ENCODE results near the gene AUTS2.

DNA sequence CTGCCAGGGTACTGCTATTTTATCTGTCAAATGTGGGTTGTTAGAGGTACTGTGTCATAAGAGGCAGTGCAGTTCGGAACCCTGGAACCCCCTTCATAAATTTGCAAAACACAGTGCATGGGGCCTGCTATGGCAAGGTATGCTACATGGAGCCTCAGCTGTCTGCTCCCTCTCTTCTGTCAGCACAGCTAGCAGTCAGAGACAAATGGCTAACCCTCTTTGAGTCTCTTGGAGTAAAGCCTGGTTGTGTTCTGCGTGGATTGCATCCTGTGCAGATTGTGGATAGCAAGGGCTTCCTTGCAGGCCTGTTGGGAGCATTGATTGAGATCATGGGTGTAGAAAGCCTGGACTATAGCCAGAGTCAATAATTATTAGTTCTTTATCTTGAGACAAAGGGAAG lies 397.8 kb downstream of the AUTS2 start:
- TF ChIP-seq RAD21 (IDR thresholded peaks at IDR 0.05) (no peak), GABPA (IDR thresholded peaks at IDR 0.05 in 1 of 2, conservative IDR thresholded peaks at IDR 0.05 in 1 of 2) (no peak), EGR1 (IDR thresholded peaks at IDR 0.05; ENCODE audit: low read depth in 2 of 2) (no peak)
- TF ChIP-seq, protein P1, sequence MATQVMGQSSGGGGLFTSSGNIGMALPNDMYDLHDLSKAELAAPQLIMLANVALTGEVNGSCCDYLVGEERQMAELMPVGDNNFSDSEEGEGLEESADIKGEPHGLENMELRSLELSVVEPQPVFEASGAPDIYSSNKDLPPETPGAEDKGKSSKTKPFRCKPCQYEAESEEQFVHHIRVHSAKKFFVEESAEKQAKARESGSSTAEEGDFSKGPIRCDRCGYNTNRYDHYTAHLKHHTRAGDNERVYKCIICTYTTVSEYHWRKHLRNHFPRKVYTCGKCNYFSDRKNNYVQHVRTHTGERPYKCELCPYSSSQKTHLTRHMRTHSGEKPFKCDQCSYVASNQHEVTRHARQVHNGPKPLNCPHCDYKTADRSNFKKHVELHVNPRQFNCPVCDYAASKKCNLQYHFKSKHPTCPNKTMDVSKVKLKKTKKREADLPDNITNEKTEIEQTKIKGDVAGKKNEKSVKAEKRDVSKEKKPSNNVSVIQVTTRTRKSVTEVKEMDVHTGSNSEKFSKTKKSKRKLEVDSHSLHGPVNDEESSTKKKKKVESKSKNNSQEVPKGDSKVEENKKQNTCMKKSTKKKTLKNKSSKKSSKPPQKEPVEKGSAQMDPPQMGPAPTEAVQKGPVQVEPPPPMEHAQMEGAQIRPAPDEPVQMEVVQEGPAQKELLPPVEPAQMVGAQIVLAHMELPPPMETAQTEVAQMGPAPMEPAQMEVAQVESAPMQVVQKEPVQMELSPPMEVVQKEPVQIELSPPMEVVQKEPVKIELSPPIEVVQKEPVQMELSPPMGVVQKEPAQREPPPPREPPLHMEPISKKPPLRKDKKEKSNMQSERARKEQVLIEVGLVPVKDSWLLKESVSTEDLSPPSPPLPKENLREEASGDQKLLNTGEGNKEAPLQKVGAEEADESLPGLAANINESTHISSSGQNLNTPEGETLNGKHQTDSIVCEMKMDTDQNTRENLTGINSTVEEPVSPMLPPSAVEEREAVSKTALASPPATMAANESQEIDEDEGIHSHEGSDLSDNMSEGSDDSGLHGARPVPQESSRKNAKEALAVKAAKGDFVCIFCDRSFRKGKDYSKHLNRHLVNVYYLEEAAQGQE (IDR thresholded peaks at IDR 0.05) = no peak
- TF ChIP-seq, protein P2, sequence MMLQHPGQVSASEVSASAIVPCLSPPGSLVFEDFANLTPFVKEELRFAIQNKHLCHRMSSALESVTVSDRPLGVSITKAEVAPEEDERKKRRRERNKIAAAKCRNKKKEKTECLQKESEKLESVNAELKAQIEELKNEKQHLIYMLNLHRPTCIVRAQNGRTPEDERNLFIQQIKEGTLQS (IDR thresholded peaks at IDR 0.05) = no peak
- TF ChIP-seq, protein P3, sequence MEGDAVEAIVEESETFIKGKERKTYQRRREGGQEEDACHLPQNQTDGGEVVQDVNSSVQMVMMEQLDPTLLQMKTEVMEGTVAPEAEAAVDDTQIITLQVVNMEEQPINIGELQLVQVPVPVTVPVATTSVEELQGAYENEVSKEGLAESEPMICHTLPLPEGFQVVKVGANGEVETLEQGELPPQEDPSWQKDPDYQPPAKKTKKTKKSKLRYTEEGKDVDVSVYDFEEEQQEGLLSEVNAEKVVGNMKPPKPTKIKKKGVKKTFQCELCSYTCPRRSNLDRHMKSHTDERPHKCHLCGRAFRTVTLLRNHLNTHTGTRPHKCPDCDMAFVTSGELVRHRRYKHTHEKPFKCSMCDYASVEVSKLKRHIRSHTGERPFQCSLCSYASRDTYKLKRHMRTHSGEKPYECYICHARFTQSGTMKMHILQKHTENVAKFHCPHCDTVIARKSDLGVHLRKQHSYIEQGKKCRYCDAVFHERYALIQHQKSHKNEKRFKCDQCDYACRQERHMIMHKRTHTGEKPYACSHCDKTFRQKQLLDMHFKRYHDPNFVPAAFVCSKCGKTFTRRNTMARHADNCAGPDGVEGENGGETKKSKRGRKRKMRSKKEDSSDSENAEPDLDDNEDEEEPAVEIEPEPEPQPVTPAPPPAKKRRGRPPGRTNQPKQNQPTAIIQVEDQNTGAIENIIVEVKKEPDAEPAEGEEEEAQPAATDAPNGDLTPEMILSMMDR (IDR thresholded peaks at IDR 0.05; ENCODE audit: low read depth, low read length, missing input control) = no peak
- TF ChIP-seq, protein P4, sequence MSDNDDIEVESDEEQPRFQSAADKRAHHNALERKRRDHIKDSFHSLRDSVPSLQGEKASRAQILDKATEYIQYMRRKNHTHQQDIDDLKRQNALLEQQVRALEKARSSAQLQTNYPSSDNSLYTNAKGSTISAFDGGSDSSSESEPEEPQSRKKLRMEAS (IDR thresholded peaks at IDR 0.05) = no peak
